Astrocyte (in vitro differentiated cells and primary cell): Measurements from ENCODE around the gene TUBA3E.
"Not testable (repeated sequence)": the region's sequence is repeated elsewhere in the genome, so short reads cannot be mapped to it uniquely, and the experiment has no call there.

Experiments
- CTCF ChIP-seq: IDR thresholded peaks from 2 replicates; pipeline ENCODE4 v1.5.1; 2011; ENCODE audit warnings: low read depth, mild to moderate bottlenecking, inconsistent platforms, low read length, moderate library complexity; ENCODE audit not compliant: insufficient read depth
- EZH2 ChIP-seq: IDR thresholded peaks from 2 replicates; pipeline ENCODE4 v1.6.1; 2012; ENCODE audit warnings: mild to moderate bottlenecking, low read length, inconsistent platforms; ENCODE audit not compliant: insufficient read depth

GRCh38 chr2:130193824-130194223 lies 4.4 kb downstream of the TUBA3E start:
- not testable (repeated sequence) for TF ChIP-seq EZH2, CTCF
